ENCODE data around the gene NME5. TPM values are rescaled to one million over a fixed set of nuclear protein-coding genes. Genes with fewer than 3 reads are reported as not detected.
"Not testable (repeated sequence)": the region's sequence is repeated elsewhere in the genome, so short reads cannot be mapped to it uniquely, and the experiment has no call there.

The NME5 gene
- total RNA-seq, 1 donor from 2014 or later = 7.8 TPM

DNA sequence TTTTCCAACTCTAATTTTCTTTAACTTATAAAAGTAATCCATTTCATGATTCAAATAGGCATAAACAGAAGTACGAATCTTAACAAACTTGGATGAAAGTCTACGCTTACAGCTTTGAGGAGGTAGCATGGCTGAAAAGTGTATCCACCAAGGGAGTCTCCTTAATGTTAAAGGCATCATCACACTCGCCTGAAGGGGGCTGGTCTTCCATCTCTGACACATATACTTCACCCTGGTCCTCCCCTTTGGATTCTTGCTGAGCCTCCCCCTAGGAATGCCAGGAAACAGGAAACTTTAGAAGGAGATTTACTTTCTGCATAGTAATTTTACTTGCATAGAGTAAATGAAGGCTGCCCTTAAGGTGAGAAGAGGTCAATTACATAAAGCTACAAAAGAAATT, 10.3 kb upstream of the NME5 start:
- Mint-ChIP-seq H3K9me3 (no peaks in the 10 kb centered on the region), H3K27ac (no peak overlapping the region), H3K4me1 (ENCODE audit: unreplicated experiment) (no peaks in the 10 kb centered on the region), H3K4me3 (no peak overlapping the region), H3K36me3 (no peaks in the 10 kb centered on the region), H3K27me3 (no peaks in the 10 kb centered on the region)
- TF ChIP-seq, protein P1, sequence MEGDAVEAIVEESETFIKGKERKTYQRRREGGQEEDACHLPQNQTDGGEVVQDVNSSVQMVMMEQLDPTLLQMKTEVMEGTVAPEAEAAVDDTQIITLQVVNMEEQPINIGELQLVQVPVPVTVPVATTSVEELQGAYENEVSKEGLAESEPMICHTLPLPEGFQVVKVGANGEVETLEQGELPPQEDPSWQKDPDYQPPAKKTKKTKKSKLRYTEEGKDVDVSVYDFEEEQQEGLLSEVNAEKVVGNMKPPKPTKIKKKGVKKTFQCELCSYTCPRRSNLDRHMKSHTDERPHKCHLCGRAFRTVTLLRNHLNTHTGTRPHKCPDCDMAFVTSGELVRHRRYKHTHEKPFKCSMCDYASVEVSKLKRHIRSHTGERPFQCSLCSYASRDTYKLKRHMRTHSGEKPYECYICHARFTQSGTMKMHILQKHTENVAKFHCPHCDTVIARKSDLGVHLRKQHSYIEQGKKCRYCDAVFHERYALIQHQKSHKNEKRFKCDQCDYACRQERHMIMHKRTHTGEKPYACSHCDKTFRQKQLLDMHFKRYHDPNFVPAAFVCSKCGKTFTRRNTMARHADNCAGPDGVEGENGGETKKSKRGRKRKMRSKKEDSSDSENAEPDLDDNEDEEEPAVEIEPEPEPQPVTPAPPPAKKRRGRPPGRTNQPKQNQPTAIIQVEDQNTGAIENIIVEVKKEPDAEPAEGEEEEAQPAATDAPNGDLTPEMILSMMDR (conservative IDR thresholded peaks at IDR 0.05) = no peak
- no peak for DNase-seq (ENCODE audit: extremely low spot score, unreplicated experiment)

DNA sequence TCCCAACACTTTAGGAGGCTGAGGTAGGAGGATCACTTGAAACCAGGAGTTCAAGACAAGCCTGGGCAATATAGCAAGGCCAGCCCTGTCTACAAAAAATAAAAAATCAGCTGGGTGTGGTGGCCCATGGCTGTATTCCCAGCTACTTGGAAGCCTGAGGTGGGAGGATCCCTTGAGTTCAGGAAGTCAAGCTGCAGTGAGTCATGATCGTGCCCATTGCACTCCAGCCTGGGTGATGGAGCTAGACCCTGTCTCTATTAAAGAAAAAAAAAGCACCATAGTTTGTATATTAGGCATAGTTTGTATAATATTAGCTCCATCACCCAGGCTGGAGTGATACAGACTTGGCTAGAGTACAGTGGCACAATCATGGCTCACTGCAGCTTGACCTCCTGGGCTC, 9.6 kb upstream of the NME5 start:
- H3K36me3 Mint-ChIP-seq = no peaks in the 10 kb centered on the region
- no peak overlapping the region for H3K4me3 Mint-ChIP-seq
- no peak for DNase-seq (ENCODE audit: extremely low spot score, unreplicated experiment)
- no peaks in the 10 kb centered on the region for H3K9me3 Mint-ChIP-seq
- no peaks in the 10 kb centered on the region for H3K4me1 Mint-ChIP-seq (ENCODE audit: unreplicated experiment)
- H3K27me3 Mint-ChIP-seq = no peaks in the 10 kb centered on the region
- TF ChIP-seq, protein P1 (conservative IDR thresholded peaks at IDR 0.05) = no peak
- H3K27ac Mint-ChIP-seq = no peak overlapping the region

DNA sequence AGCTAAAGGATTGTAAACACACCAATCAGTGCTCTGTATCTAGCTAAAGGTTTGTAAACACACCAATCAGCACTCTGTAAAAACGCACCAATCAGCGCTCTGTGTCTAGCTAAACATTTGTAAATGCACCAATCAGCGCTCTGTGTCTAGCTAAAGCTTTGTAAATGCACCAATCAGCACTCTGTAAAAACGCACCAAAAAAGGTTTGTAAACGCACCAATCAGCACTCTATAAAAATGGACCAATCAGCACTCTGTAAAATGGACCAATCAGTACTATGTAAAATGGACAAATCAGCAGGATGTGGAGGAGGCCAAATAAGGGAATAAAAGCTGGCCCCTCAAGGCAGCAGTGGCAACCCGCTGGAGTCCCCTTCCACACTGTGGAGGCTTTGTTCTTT, 4.3 kb upstream of the NME5 start:
- not testable (repeated sequence) for H3K36me3 Mint-ChIP-seq; H3K9me3 Mint-ChIP-seq; H3K4me3 Mint-ChIP-seq; H3K27ac Mint-ChIP-seq; H3K4me1 Mint-ChIP-seq (ENCODE audit: unreplicated experiment); DNase-seq (ENCODE audit: extremely low spot score, unreplicated experiment); H3K27me3 Mint-ChIP-seq

DNA sequence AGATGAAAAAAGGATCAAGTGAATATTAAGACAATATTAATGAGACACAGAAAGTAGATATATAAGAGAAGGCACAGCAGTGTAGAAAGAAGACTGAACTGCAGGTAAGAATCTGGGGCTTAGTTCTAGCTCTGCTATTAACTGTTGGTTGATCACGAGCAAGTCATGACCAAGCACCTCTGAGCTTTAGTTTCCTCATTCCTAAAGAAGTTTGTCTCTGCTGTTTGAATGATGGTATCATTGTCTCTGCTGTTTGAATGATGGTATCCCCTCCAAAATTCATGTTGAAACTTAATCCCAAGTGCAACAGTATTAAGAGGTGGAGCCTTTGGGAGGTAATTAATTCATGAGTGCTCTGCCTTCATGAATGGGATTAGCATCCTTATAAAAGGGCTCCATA, 2.5 kb upstream of the NME5 start:
- no peaks in the 10 kb centered on the region for H3K27me3 Mint-ChIP-seq

DNA sequence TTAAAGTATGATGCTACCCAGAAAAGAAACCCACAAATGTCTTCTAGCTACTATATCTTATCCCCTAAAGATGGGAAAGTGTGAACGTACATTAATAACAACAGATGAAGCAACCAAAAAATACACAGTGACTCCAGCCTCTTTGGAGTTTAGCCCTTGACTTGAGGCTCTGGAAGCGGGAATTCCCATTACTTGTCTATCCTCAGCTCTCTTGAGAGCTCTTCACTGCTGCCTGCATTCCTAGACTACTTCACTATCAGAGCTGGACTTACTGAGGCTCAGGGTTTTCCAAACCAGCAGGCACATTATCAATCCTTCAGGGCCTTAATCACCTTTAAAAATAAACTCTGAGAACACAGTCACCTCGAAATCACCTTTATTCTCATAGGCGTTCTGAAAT, 1.0 kb upstream of the NME5 start:
- TF ChIP-seq, protein P1 (conservative IDR thresholded peaks at IDR 0.05) = no peak
- H3K36me3 Mint-ChIP-seq = no peaks in the 10 kb centered on the region
- H3K27ac Mint-ChIP-seq = no peak overlapping the region
- no peak for DNase-seq (ENCODE audit: extremely low spot score, unreplicated experiment)
- H3K4me1 Mint-ChIP-seq (ENCODE audit: unreplicated experiment) = peaks cover 8% of the 10 kb centered on the region
- H3K4me3 Mint-ChIP-seq = no peak overlapping the region
- no peaks in the 10 kb centered on the region for H3K27me3 Mint-ChIP-seq
- no peaks in the 10 kb centered on the region for H3K9me3 Mint-ChIP-seq

More for the DNA sequence above, 2.5 kb upstream of the NME5 start:
- H3K9me3 Mint-ChIP-seq = no peaks in the 10 kb centered on the region
- no peak overlapping the region for H3K27ac Mint-ChIP-seq
- H3K4me1 Mint-ChIP-seq (ENCODE audit: unreplicated experiment) = peaks cover 8% of the 10 kb centered on the region
- DNase-seq (ENCODE audit: extremely low spot score, unreplicated experiment) = no peak
- H3K36me3 Mint-ChIP-seq = no peaks in the 10 kb centered on the region
- H3K4me3 Mint-ChIP-seq = no peak overlapping the region
- TF ChIP-seq, protein P1 (conservative IDR thresholded peaks at IDR 0.05) = no peak

DNA sequence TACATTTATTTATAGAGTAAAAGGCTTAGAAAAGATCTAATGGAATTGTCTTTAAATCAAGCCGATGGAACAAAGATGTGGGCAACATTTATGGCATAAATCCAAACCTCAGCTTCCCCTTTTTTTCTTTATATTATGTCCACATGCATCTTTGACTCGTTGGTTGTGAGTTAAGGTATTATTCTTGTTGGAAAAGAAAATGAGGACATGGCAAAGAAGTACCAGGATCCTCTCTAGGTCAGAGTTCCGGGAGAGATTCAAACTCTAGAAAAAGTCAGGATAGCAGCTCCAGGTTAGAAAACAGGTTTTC, 508 bp upstream of the NME5 start:
- peak overlapping the region; percentile 89 for H3K4me3 Mint-ChIP-seq
- DNase-seq (ENCODE audit: extremely low spot score, unreplicated experiment) = no peak
- no peaks in the 10 kb centered on the region for H3K9me3 Mint-ChIP-seq
- TF ChIP-seq, protein P1 (conservative IDR thresholded peaks at IDR 0.05) = no peak
- peaks cover 8% of the 10 kb centered on the region for H3K4me1 Mint-ChIP-seq (ENCODE audit: unreplicated experiment)
- no peaks in the 10 kb centered on the region for H3K27me3 Mint-ChIP-seq
- H3K27ac Mint-ChIP-seq = no peak overlapping the region
- H3K36me3 Mint-ChIP-seq = no peaks in the 10 kb centered on the region

All from type B pancreatic cell (in vitro differentiated cells).